HG02642 (cell line): ENCODE results near the gene DCBLD1.

Experiments
- ATAC-seq: cut with Tn5 transposase; IDR thresholded peaks from one replicate; pipeline ENCODE4 v1.9.1; 2021; ENCODE audit warnings: mild to moderate bottlenecking; ENCODE audit not compliant: unreplicated experiment, poor library complexity

The DCBLD1 gene

GRCh38 chr6:117520603-117521395 is 38.3 kb downstream of the DCBLD1 start:
- ATAC-seq, result no peak

- no peak for ATAC-seq
Observed at GRCh38 chr6:117521791-117522502, 39.5 kb downstream of the DCBLD1 start.

- no peak for ATAC-seq
Observed at GRCh38 chr6:117525607-117526006, 43.1 kb downstream of the DCBLD1 start.

GRCh38 chr6:117530467-117531242 is 48.2 kb downstream of the DCBLD1 start:
- ATAC-seq, result no peak

GRCh38 chr6:117531346-117531745 is 48.9 kb downstream of the DCBLD1 start:
- no peak for ATAC-seq

- no peak for ATAC-seq
Observed at GRCh38 chr6:117531809-117532725, 49.6 kb downstream of the DCBLD1 start.

GRCh38 chr6:117533775-117534174 is 51.3 kb downstream of the DCBLD1 start:
- ATAC-seq, result no peak

GRCh38 chr6:117534974-117535373 is 52.5 kb downstream of the DCBLD1 start:
- ATAC-seq, result no peak

- no peak for ATAC-seq
Observed at GRCh38 chr6:117536317-117536716, 53.8 kb downstream of the DCBLD1 start.

GRCh38 chr6:117538615-117539014 is 56.1 kb downstream of the DCBLD1 start:
- no peak for ATAC-seq

- no peak for ATAC-seq
Observed at GRCh38 chr6:117540670-117541069, 58.2 kb downstream of the DCBLD1 start.

- no peak for ATAC-seq
Observed at GRCh38 chr6:117542493-117542892, 60.0 kb downstream of the DCBLD1 start.

- ATAC-seq, result no peak
Observed at GRCh38 chr6:117544716-117545115, 62.2 kb downstream of the DCBLD1 start.

GRCh38 chr6:117545161-117545595 is 62.7 kb downstream of the DCBLD1 start:
- ATAC-seq, result no peak

GRCh38 chr6:117546674-117547073 is 64.2 kb downstream of the DCBLD1 start:
- ATAC-seq, result no peak

GRCh38 chr6:117547688-117548621 is 65.5 kb downstream of the DCBLD1 start:
- ATAC-seq, result peak; percentile 65

GRCh38 chr6:117548797-117549301 is 66.4 kb downstream of the DCBLD1 start:
- no peak for ATAC-seq

GRCh38 chr6:117549611-117550010 is 67.1 kb downstream of the DCBLD1 start:
- no peak for ATAC-seq
